ENCODE measurements around the gene SIN3A. TPM values are rescaled to one million over a fixed set of nuclear protein-coding genes. Genes with fewer than 3 reads are reported as not detected.

Gene SIN3A
- total and polyA plus RNA-seq, 9 of the 15 experiments (the other 6 are each of a cell fraction or from before 2014, with no cell fraction given), result 11.1 to 70.3 (median 25.3) TPM

DNA sequence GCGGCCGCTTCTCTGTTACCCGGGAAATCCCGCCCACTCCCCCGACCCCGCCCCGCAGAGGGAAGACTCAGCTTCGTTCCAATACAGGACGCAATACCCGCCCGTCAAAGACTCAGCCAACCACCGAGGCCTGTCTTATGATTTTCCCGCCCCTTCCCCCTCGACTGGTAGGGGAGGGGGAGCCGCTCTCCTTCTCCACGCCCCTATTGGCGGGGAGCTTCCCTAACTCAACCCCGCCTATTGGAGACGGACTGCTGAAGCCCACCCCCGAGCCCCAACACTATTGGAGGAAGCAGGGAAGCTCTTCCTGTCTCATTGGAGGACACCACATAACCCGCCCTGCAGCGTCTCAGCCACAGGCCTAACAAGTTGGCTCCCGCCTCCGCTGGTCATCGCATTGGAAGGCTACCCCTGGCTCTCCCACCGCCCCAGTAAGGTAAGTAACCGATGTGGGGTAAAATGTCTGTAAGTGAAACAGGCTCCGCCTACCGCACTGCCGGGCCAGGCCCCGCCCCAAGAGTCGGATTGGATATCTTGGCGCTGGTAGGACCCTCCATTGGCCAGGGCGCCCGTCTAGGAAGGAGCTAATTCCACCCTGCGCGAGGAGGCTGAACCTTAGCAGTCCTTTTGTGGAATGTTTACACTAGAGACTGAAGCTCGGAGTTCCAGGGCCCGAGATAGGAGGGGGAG is at the start of gene SIN3A (continued):
- TF ChIP-seq ZBTB40 (IDR thresholded peaks at IDR 0.05), result peak; percentile 72
- TF ChIP-seq ZBTB40 (CRISPR knock-in tag; IDR thresholded peaks at IDR 0.05), result no peak
- TF ChIP-seq SP1 (CRISPR knock-in tag; IDR thresholded peaks at IDR 0.05), result peak; percentile 91
- peak in 1 of 2 experiments; percentile 77; a peak in 1 of 4 replicates for TF ChIP-seq KDM4B (IDR thresholded peaks at IDR 0.05; ENCODE audit: borderline replicate concordance in 2 of 2, low read depth in 1 of 2)
- no peak for TF ChIP-seq ADNP (tag; IDR thresholded peaks at IDR 0.05)
- TF ChIP-seq OTX1 (CRISPR knock-in tag; IDR thresholded peaks at IDR 0.05), result 0 out of 2 replicates have a peak, but pooled peaks have one; percentile 34
- TF ChIP-seq SPI1 (IDR thresholded peaks at IDR 0.05; ENCODE audit: borderline replicate concordance, low read depth, low read length), result 0 out of 2 replicates have a peak, but pooled peaks have one; percentile 6
- 0 out of 2 replicates have a peak, but pooled peaks have one; percentile 50 for TF ChIP-seq RBFOX2 (IDR thresholded peaks at IDR 0.05; ENCODE audit: low read depth, low read length)
- peak; percentile 75; the same call in 1 of the 2 replicates for TF ChIP-seq TFAP4 (CRISPR knock-in tag; IDR thresholded peaks at IDR 0.05; ENCODE audit: borderline replicate concordance)
- TF ChIP-seq HNRNPLL (IDR thresholded peaks at IDR 0.05; ENCODE audit: low read depth, low read length, poor library complexity, severe bottlenecking), result peak; percentile 51
- peak; percentile 36; the same call in 1 of the 2 replicates for TF ChIP-seq MYC (IDR thresholded peaks at IDR 0.05; ENCODE audit: low read depth, low read length)
- no peak for TF ChIP-seq MYC (CRISPR knock-in tag; IDR thresholded peaks at IDR 0.05; ENCODE audit: borderline replicate concordance, low read depth)
- TF ChIP-seq POLR2H (tag; IDR thresholded peaks at IDR 0.05; ENCODE audit: low read depth), result 0 out of 2 replicates have a peak, but pooled peaks have one; percentile 13
- TF ChIP-seq, protein P1, sequence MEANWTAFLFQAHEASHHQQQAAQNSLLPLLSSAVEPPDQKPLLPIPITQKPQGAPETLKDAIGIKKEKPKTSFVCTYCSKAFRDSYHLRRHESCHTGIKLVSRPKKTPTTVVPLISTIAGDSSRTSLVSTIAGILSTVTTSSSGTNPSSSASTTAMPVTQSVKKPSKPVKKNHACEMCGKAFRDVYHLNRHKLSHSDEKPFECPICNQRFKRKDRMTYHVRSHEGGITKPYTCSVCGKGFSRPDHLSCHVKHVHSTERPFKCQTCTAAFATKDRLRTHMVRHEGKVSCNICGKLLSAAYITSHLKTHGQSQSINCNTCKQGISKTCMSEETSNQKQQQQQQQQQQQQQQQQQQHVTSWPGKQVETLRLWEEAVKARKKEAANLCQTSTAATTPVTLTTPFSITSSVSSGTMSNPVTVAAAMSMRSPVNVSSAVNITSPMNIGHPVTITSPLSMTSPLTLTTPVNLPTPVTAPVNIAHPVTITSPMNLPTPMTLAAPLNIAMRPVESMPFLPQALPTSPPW (CRISPR knock-in tag; IDR thresholded peaks at IDR 0.05), result peak; percentile 80
- TF ChIP-seq ZFX (CRISPR knock-in tag; IDR thresholded peaks at IDR 0.05), result peak; percentile 56; the same call in 1 of the 2 replicates

Measured in K562 (cell line).